Measurements from ENCODE around the gene TRABD2B.

TRABD2B gene

GRCh38 chr1:47725000-47725473 lies 272.1 kb downstream of the TRABD2B start:
- no peak for DNase-seq (ENCODE audit: low spot score)

DNA sequence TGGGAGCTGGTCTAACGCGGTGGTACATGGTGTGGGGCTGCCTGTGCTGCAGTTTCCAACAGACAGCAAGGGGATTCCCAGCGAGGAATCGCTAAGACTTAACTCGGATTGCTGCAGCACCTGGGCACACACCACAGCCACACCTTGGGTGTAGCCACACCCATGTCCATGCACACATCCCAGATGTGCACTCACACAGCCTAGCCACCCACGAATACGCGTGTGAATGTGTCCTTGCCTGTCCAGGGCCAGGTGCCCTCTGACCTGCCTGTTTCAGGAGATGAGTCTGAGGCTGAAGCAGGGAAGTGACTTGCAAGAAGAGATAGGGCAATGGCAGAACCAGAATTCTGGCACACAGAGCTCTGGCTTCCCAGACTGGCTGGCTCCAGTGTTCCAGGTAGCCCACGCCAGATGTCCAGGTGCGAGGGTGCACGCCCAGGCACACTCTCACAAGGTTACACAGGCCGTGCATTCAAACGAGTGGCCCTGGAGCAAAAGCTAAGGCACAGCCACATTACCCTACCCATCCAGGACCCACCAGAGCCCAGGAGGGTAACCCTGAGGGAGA lies 272.7 kb downstream of the TRABD2B start:
- DNase-seq (ENCODE audit: low spot score) = no peak

DNA sequence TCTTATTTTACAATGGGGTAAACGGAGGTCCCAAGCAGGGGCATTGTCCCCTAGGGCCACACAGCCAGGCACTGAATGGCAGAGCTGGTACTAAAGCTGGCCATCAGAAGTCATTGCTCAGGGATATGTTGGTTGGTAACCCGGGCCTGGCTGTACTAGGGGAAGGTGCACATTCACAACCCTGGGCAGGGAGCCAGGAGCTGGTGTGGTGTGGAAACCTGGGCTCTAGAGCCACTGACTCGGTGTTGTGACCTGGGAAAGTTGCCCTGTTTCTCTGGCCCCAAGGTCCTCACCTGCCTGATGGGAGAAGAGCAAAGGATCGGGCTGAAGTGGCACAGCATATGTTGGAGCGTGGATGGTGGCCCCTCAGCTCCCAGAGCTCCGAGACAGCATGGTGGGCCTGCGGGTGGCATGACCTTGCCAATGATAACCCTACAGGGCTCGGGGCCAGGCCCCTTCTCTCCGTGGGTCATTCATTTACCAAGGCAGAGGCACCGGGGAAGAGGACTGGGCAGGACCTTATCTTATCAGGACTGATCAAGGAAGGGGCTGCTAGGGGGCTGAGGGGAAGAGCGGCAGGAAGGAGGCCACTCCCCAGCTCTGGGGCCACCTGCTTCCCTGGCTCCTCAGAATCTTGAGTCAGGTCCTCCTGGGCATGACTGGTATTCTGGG lies 274.1 kb downstream of the TRABD2B start:
- DNase-seq (ENCODE audit: low spot score) = no peak

GRCh38 chr1:47722101-47722500 lies 275.1 kb downstream of the TRABD2B start:
- no peak for DNase-seq (ENCODE audit: low spot score)

- DNase-seq (ENCODE audit: low spot score) = no peak
These were observed 277.1 kb downstream of the TRABD2B start for GRCh38 chr1:47720111-47720510.

DNA sequence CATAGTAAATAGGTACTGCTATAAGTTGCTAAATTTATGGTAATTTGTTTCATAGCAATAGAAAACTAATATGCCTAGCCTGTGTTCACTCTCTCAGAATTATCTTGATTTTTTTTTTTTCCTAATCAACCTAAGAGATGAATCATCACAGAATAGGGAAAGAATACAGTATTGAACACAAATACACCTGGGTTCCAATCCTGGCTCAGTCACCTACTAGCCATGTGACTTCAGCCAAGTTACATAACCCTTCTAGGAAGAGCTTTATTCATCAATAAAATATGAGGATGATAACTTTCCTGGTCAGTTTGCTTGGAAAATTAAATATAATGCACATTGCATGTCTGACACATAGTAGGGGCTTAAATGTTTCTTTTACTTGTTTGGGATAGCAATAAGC lies 279.8 kb downstream of the TRABD2B start:
- DNase-seq (ENCODE audit: low spot score) = no peak

DNA sequence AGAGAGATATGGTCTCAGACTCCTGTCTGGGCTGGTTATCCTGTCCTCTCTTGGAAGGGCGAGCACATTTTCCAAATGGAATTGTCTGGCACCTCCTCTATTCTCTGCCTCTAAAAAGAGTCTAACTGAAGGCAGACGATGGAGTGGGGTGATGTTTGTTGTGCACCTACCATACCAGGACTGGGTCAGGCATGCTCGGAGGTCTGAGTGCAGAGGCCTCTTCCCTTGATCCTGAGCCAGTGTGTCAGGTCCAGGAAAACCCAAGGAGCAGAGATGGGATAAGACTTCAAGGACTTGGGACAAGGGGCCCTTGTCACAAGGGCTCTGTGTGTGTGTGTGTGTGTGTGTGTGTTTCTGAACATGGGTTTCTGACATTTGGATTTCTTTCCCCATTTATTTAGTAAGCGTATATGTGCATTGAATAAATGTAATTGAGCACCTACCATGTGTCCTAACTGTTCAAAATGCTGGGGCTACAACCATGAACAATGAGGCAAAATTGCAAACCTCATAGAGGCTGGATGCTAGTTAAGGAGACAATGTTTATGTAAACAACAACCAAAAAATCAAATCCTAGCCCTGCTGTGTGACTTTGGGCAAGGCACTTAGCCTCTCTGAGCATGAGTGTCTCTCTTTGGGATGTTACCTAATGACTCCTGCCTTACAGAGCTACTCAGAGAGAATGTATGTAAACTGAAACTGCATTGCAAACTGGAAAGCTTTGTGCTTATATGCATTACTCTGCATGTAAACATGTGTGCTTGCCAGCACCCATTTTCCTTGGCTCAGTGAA lies 283.0 kb downstream of the TRABD2B start:
- DNase-seq (ENCODE audit: low spot score) = no peak

DNA sequence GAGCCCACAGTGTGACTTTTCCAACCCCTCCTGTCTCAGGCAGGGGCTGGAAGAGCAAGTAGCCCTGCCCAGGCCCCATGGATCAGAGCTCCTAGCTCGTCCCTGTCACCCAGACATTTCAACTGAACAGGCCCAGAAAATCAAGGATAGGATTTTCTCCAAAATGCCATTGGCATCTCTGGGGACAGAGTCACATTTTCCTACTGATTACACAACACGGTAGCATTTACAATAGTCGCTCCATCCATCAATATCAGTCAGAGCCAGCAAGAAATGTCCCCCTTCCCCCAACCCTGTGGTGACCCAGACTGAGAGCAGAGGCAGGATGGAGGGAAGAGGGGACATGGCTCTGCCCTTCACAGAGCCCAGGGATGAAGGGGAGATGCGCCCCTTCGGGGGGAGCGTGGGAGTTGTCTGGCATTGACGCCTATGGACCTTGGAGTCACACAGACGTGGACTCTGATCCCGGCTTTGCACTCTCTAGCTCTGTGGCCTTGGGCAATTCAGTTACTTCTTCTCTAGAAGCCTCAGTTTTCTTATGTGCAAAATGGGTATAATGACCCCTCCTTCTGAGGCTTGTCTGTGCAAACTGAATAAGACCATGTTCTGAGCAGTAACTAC lies 283.7 kb downstream of the TRABD2B start:
- no peak for DNase-seq (ENCODE audit: low spot score)

DNA sequence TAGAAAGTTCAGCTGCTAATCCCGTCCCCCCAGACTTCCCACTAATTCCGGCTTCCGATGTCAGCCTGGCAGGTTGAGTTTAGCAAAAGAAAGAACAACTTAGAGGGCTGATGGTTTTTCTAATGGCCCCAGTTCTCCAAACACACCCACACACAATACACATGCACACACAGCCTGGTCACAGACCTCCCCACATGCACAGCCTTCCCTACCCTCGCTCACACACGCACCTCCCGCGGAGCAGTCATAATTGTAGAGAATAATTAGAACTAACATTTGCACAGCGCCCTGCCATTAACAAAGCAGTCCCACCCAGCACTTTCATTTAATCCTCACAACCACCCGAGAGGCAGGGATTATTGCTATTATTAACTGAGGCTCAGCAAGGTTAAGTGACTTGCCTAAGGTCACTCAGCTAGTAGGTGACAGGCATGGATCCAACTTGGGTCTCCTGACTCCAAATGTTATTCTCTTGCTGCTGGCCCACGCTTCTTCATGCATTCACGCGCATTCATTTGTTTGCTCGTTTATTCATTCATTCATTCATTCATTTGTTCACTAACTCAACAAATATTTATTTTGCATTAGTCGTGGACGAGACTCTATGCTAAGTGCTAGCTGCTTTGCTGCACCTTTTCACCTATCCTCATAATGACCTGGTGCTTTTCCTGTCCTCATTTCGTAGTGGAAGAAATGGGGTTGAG lies 284.4 kb downstream of the TRABD2B start:
- no peak for DNase-seq (ENCODE audit: low spot score)

- DNase-seq (ENCODE audit: low spot score) = no peak
These were observed 285.2 kb downstream of the TRABD2B start for GRCh38 chr1:47711848-47712492.

GRCh38 chr1:47711184-47711847 lies 285.9 kb downstream of the TRABD2B start:
- DNase-seq (ENCODE audit: low spot score) = no peak
